Caco-2 (cell line): ENCODE data around the gene SKAP1. TPM values are rescaled to one million over a fixed set of nuclear protein-coding genes. Genes with fewer than 3 reads are reported as not detected.

Experiments
- BruUV-seq: library from RNA; stranded (reverse); fragments of 400-500 nt; replicated peaks from 2 replicates; lab custom pipeline; 2021; lab: Mats Ljungman, UMichigan
- CTCF ChIA-PET: fragments of 300-600 bp; sonication (Branson Sonifier 250); formaldehyde crosslinking; loops from one replicate; lab custom pipeline; 2022; ENCODE audit warnings: antibody characterized with exemption; lab: Charles Lee
- POLR2A ChIA-PET: fragments of 300-600 bp; sonication (Branson Sonifier 250); formaldehyde crosslinking; loops from one replicate; lab custom pipeline; 2022; ENCODE audit warnings: antibody characterized with exemption; lab: Charles Lee
- DNase-seq, 2 experiments: peaks; one replicate each; pipeline versions ENCODE4 v3.0.0 to v3.0.0-alpha.2; 2020 to 2022
- H3K27me3 ChIP-seq: replicated peaks from 2 replicates; pipeline ENCODE4 v1.6.0; 2011; ENCODE audit warnings: low read length; ENCODE audit not compliant: control insufficient read depth, insufficient read depth
- H3K36me3 ChIP-seq: 2 replicates; pipeline ENCODE4 v1.5.1; 2011; ENCODE audit warnings: low read length; ENCODE audit not compliant: control insufficient read depth, insufficient read depth
- H3K4me1 ChIP-seq: fragments of 250-450 bp; sonication (Bioruptor Pico); 2 replicates; pipeline ENCODE4 v1.5.1; 2020; ENCODE audit warnings: mild to moderate bottlenecking
- H3K4me3 ChIP-seq: 2 replicates; pipeline ENCODE4 v1.5.1; 2011; ENCODE audit warnings: low read depth, mild to moderate bottlenecking, control low read depth, low read length
- H3K9me3 ChIP-seq: fragments of 250-450 bp; sonication (Bioruptor Pico); 2 replicates; pipeline ENCODE4 v1.5.1; 2020; ENCODE audit warnings: mild to moderate bottlenecking, moderate library complexity
- H3K27ac Mint-ChIP-seq: one replicate; pipeline ENCODE4 v1.8.0; 2022; ENCODE audit warnings: mixed read lengths; ENCODE audit not compliant: unreplicated experiment
- H3K27me3 Mint-ChIP-seq: one replicate; pipeline ENCODE4 v1.8.0; 2022; ENCODE audit warnings: mixed read lengths; ENCODE audit not compliant: insufficient read depth, unreplicated experiment
- H3K36me3 Mint-ChIP-seq: one replicate; pipeline ENCODE4 v1.8.0; 2022; ENCODE audit warnings: mild to moderate bottlenecking, mixed read lengths; ENCODE audit not compliant: insufficient read depth, unreplicated experiment
- H3K4me1 Mint-ChIP-seq: one replicate; pipeline ENCODE4 v1.8.0; 2022; ENCODE audit warnings: low read depth, mixed read lengths; ENCODE audit not compliant: unreplicated experiment
- H3K4me3 Mint-ChIP-seq: one replicate; pipeline ENCODE4 v1.8.0; 2022; ENCODE audit warnings: mild to moderate bottlenecking, moderate library complexity, mixed read lengths; ENCODE audit not compliant: unreplicated experiment
- H3K9me3 Mint-ChIP-seq: one replicate; pipeline ENCODE4 v1.8.0; 2022; ENCODE audit warnings: mixed read lengths; ENCODE audit not compliant: unreplicated experiment
- intact Hi-C: fragments of 100-400 bp; cut with micrococcal nuclease; formaldehyde crosslinking; loops from one replicate; pipeline ENCODE4 v1.10.0; 2022; ENCODE audit not compliant: unreplicated experiment
- total RNA-seq: library from RNA; stranded (reverse); gene quantifications from 2 replicates; pipeline ENCODE4 v1.2.3, GENCODE V29; 2022
- TF ChIP-seq, protein P1 (sequence below), 2 experiments: fragments of 200-600 bp in 1 of 2; IDR thresholded peaks; 1 replicate in 1 of 2; 2 replicates in 1 of 2; pipeline versions ENCODE4 v1.5.1 to v1.8.0; 2011 to 2022; ENCODE audit warnings: antibody characterized with exemption in 1 of 2, control low read depth in 1 of 2, inconsistent platforms in 1 of 2, low read depth in 1 of 2, low read length in 1 of 2, mild to moderate bottlenecking in 1 of 2, moderate library complexity in 1 of 2; ENCODE audit not compliant: insufficient read depth in 1 of 2, severe bottlenecking in 1 of 2, unreplicated experiment in 1 of 2

Gene SKAP1
- total RNA-seq, 1 experiment from 2014 or later = 0.70 TPM

DNA sequence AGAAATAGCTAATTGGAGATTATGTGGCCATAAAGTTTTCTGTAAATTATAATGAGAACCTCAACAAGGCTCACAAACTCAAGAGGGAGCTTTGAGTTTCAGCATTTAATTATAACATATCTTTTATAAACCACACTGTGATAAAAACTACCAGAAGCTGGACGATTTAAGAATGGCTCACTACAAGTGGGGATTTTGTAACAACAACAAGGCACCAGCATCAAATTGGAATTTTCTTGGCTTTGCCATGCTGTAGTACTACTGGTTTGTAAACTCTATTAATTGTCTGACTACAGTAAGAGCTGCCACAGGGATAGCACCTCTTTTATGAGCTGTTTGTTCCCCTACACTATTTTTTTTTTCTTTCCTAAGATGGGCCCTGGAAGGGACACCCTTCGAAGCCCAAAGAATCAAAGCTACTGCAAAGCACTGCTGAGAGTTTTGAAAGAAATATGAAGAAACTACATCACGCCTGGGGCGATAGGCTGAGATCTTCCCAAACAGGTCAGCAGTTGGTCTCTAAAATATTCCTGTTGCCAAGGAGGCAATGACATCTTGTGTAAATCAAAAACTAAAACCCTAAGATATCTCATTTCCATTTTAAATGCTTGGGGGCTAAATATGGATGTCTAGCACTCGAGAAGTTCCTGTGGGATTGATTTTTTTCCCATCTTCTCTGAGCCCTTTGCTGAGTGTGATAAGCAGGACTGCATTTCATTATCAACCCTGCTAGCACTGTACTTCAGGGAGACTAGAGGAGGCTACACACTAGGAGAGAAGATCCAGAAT is 40.9 kb downstream of the SKAP1 start:
- no peak for DNase-seq
- Mint-ChIP-seq H3K36me3 (no peaks in the 10 kb centered on the region), H3K4me3 (no peak overlapping the region), H3K27me3 (peaks cover 24% of the 10 kb centered on the region), H3K4me1 (no peaks in the 10 kb centered on the region), H3K9me3 (no peaks in the 10 kb centered on the region), H3K27ac (no peak overlapping the region)
- Histone ChIP-seq H3K27me3 (no peaks in the 10 kb centered on the region), H3K4me1 (no peaks in the 10 kb centered on the region), H3K36me3 (no peaks in the 10 kb centered on the region), H3K9me3 (no peaks in the 10 kb centered on the region), H3K4me3 (no peak overlapping the region)
- CTCF ChIA-PET = interaction anchor here (0.6 kb wide), 1 partner anchor 81 kb away, joined by 3 read pairs; no protein-coding TSS in a partner anchor
- TF ChIP-seq, protein P1, sequence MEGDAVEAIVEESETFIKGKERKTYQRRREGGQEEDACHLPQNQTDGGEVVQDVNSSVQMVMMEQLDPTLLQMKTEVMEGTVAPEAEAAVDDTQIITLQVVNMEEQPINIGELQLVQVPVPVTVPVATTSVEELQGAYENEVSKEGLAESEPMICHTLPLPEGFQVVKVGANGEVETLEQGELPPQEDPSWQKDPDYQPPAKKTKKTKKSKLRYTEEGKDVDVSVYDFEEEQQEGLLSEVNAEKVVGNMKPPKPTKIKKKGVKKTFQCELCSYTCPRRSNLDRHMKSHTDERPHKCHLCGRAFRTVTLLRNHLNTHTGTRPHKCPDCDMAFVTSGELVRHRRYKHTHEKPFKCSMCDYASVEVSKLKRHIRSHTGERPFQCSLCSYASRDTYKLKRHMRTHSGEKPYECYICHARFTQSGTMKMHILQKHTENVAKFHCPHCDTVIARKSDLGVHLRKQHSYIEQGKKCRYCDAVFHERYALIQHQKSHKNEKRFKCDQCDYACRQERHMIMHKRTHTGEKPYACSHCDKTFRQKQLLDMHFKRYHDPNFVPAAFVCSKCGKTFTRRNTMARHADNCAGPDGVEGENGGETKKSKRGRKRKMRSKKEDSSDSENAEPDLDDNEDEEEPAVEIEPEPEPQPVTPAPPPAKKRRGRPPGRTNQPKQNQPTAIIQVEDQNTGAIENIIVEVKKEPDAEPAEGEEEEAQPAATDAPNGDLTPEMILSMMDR (IDR thresholded peaks at IDR 0.05; ENCODE audit: insufficient read depth in 1 of 2, low read depth in 1 of 2, low read length in 1 of 2, severe bottlenecking in 1 of 2, unreplicated experiment in 1 of 2) = no peak
- intact Hi-C loops = no loop called here
- no TSS peak for BruUV-seq
- POLR2A ChIA-PET = interaction anchor here (0.6 kb wide), 1 partner anchor 157 kb away, joined by 6 read pairs; no protein-coding TSS in a partner anchor

DNA sequence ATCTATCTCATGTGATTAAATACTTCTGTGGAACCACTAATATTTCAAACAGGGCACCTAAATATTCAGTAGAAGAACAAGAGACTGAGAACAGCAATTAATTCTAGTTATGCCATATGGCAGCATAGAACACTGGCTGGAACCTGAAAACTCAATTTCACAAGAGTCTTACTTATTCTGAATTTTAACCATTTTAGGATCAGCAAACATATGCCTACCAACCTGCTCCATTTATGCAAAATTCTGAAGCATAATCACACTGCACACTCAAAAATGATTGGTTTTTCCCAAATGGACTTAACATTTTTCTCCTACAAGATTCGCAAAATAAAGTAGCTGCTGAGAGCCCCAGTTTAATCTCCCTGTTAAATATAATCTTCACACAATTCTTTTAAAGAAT is 43.2 kb downstream of the SKAP1 start:
- Histone ChIP-seq H3K4me3 (no peak overlapping the region), H3K9me3 (no peaks in the 10 kb centered on the region), H3K4me1 (no peaks in the 10 kb centered on the region), H3K36me3 (no peaks in the 10 kb centered on the region), H3K27me3 (no peaks in the 10 kb centered on the region; the same call in none of the 2 replicates)
- intact Hi-C loops = no loop called here
- no peaks in the 10 kb centered on the region for H3K4me1 Mint-ChIP-seq
- ChIA-PET POLR2A (interaction anchor here (0.6 kb wide), 1 partner anchor 1454 kb away, joined by 4 read pairs; no protein-coding TSS in a partner anchor), CTCF (interaction anchor here (0.6 to 1.2 kb wide), 4 partner anchors 51 to 416 kb away, joined by 4 to 7 read pairs (median 4); partner anchors contain the start of gene CDK5RAP3)
- H3K27ac Mint-ChIP-seq = no peak overlapping the region
- H3K9me3 Mint-ChIP-seq = no peaks in the 10 kb centered on the region
- H3K4me3 Mint-ChIP-seq = no peak overlapping the region
- TF ChIP-seq, protein P1 (IDR thresholded peaks at IDR 0.05; ENCODE audit: insufficient read depth in 1 of 2, low read depth in 1 of 2, low read length in 1 of 2, severe bottlenecking in 1 of 2, unreplicated experiment in 1 of 2) = no peak
- no TSS peak for BruUV-seq
- no peak for DNase-seq
- H3K27me3 Mint-ChIP-seq = peaks cover 22% of the 10 kb centered on the region
- H3K36me3 Mint-ChIP-seq = no peaks in the 10 kb centered on the region

DNA sequence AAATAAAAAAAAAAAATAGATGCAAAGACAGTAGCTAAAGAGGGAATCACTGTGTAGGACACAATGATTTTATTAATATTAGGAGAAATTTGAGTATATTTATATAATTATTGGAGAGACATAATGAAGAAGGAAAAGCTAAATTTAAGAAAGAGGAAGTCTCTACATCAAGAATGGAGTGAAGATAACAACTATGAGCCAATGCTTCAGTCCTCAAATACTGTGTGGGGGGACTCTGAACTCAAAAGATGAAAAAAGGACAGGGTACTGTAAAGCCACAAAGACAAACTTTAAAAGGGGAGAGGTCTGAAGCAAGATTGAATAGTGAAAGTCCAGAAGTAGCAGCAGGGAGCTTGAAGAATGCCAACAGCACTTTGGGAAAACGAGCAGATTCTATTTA is 44.7 kb downstream of the SKAP1 start:
- Histone ChIP-seq H3K4me1 (no peaks in the 10 kb centered on the region), H3K36me3 (no peaks in the 10 kb centered on the region), H3K27me3 (no peaks in the 10 kb centered on the region; the same call in none of the 2 replicates), H3K4me3 (no peak overlapping the region), H3K9me3 (no peaks in the 10 kb centered on the region)
- Mint-ChIP-seq H3K4me1 (no peaks in the 10 kb centered on the region), H3K36me3 (no peaks in the 10 kb centered on the region), H3K9me3 (no peaks in the 10 kb centered on the region), H3K4me3 (no peak overlapping the region), H3K27me3 (peaks cover 22% of the 10 kb centered on the region), H3K27ac (no peak overlapping the region)
- no TSS peak for BruUV-seq
- DNase-seq = no peak
- TF ChIP-seq, protein P1 (IDR thresholded peaks at IDR 0.05; ENCODE audit: insufficient read depth in 1 of 2, low read depth in 1 of 2, low read length in 1 of 2, severe bottlenecking in 1 of 2, unreplicated experiment in 1 of 2) = no peak
- intact Hi-C loops = no loop called here
- ChIA-PET CTCF (interaction anchor here (0.5 kb wide), 1 partner anchor 249 kb away, joined by 3 read pairs; no protein-coding TSS in a partner anchor), POLR2A (no interaction called here)
